Measurements from ENCODE around the gene RNF7.
"Not testable (repeated sequence)": the region's sequence is repeated elsewhere in the genome, so short reads cannot be mapped to it uniquely, and the experiment has no call there.

The RNF7 gene

DNA sequence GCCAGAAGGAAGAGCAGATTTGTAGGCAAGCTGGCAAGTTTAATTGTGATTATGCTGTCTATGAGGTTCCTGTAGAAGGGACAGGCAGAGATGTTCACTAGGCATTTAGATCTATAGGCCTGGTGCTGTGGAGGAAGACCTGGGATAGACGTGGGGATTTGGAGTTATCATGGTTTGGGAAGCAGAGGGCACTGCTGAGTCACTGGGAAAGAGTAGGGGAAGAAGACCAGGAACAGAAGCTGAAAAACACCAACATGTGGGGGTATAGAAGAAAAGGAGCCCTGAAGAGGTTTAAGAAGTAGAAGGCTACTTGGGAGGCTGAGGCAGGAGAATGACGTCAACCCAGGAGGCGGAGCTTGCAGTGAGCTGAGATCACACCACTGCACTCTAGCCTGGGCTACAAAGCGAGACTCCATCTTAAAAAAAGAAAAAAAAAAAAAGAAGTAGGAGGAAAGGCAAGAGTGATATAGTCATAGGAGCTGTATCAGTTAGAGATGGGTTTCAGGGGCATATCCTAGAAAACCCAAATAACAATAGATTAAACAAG is 44.4 kb downstream of the RNF7 start:
- no peak for DNase-seq (ENCODE audit: low read depth)

DNA sequence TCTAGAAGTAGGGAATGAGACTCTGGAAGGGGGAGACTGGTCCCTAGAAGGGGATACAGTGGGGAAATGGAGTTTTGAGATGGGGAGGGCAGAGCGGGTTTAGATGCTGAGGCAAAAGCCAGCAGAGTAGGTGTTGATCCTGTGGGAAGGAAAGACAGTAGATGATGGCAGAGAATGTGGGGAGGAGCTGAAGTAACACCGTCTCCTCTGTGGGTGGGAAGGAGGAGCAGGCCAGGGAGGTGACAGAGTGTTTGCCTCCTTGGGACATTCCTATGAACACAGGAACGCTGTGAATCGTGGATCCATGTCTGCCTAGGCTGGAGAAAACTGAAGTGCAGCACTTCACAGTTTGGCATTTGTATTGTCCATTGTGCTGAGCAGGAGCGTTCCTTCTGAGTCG is 45.5 kb downstream of the RNF7 start:
- DNase-seq (ENCODE audit: low read depth), result no peak

DNA sequence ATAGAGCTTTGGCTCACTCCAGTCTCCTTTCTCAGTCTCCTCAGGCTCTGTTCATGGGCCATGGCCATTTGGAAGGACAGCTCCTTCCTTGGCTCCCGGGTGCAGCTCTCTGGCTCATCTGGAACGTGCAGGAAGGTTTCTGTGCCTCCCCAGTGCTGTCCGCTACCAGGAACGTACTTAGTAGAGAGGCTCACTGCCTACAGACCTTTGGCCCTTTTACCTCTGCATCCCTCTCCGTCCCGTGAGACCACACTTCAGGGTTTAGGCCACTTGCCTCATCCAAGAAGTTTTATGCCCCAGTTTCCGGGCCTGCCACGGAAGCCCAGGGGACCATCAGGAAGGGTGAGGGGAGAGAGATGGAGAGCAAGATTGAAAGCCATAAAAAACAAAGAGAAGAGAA is 46.0 kb downstream of the RNF7 start:
- DNase-seq (ENCODE audit: low read depth), result no peak

DNA sequence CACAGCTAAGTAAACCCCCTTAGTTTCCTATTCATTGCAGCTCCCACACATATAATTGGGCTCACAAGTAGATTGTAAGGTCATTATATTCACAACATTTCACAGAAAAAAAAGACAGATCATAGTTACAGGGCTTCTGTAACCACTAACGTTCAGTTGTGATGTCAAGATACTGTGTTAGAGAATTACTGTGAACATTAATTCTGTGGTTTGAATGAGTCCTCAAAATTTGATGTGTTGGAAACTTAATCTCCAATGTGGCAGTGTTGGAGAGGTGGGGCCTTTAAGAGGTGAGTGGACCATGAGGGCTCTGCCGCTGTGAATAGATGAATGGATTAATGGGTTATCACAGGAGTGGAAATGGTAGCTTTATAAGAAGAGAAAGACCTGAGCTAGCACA is 46.4 kb downstream of the RNF7 start:
- DNase-seq (ENCODE audit: low read depth), result no peak

DNA sequence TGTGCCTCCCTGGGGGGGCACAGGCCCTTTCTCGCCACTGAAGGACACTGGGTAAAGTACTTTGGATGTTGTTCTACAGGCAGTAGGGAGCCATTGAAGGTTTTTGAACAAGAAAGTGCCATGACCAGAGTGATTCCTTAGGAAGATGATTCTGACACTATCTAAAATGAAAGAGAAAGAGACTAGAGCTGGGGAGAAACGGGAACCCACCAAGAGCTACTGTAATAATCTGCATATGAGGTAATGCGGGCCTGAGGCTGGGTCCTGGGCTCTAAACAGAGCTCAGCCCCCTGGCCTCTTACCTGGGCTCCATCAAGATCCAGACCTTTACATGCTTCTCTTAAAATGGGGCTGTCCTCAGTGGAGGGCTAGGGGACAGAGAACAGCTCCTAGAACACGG is 50.1 kb downstream of the RNF7 start:
- no peak for DNase-seq (ENCODE audit: low read depth)

DNA sequence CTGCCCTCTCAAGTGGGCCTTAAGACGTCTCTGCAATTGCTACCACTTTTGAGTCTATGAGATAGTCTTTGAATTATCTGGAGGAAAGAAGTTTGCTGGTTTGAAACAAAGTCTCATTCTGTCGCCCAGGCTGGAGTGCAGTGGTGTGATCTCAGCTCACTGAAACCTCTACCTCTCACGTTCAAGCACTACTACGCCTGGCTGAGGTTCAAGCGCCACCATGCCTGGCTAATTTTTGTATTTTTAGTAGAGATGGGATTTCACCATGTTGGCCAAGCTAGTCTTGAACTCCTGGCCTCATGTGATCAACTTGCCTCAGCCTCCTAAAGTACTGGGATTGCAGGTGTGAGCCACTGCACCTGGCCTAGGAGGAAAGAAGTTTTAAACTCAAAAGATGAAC is 50.7 kb downstream of the RNF7 start:
- not testable (repeated sequence) for DNase-seq (ENCODE audit: low read depth)

DNA sequence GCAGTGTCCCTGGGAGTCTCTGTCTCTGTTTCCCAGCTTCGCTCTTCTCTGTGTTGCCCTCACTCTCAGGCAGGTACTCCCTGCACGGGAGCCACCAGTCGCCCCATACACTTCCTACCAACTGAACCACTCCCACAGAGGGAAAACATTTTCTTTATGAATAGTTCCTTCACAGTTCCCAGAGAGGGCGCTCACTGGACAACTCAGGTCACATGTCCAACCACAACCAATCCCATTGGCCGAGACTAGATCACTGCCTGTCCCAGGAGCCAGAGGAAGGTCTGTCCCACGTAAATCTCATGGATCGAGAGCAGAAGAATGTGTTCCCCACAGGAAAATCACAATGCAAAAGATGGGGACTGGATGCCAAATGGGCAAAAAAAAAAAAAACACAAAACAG is 51.2 kb downstream of the RNF7 start:
- no peak for DNase-seq (ENCODE audit: low read depth)

DNA sequence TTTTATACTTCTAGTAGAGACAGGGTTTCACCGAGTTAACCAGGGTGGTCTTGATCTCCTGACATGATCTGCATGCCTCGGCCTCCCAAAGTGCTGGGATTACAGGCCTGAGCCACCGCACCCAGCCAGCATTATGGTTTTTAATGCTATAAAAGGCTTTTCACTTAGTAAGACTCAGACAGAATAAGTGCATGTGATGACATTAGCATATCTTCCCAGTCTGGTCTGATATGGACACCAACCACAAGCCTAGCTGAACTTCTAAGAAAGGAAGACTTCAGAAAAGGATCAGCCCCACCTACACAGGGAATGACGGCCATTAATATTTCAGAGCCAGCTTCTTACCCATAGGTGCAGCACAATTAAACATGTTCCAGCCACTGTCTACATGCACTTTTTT is 52.1 kb downstream of the RNF7 start:
- DNase-seq (ENCODE audit: low read depth), result no peak

DNA sequence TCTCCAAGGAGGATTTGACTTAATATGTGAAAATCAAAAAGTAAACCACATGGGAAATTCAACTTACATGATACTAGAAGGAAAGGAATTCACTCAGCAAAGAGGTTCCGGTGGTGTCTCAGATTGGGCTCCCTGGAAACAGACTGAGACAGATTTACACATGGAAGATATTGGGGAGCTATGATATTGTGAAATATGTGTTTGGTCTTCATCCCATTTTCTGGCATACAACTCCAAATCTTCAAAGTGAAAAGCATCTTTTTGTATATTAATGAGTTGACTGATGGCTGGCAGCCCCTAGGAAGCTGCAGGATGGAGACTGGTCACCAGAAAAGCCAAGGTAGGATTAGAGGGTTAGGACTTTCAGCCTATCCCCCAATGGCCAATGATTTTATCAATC is 54.4 kb downstream of the RNF7 start:
- no peak for DNase-seq (ENCODE audit: low read depth)

DNA sequence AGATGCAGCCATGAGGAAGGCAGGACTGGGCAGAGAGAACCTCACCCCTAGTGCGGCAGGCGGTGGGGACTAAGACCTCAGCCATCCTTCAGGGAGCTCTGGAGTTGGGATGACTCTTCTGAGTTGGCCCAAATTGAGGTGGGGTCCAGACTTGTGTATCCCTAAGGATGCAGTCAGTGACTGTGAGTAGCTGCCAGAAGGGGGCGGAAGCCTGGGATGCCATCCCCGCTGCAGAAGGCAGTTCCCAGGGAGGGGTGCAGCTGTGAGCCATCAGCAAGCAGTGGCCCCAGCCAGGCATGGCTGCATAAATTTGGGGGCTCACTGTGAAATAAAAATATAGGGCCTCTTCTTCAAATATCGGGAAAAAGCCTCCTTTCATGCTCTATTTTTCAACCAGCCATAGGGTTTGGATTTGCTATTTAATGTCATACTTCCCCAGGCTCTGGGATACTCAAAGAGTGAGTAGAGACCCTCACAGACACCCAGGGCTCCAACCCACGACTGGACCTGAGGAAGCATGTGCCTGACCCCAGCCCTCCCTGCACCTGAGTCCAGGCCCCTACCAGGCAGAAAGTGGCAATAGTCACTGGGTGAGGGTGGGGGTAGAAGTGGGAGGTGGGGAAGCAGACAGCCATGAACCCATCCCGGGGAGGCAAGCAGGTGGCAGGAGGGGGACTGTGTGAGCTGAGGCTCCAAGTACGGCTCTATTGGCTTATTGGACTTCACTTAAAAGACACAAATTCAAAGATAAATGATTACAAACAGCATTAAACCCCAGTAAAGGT is 55.6 kb downstream of the RNF7 start:
- DNase-seq (ENCODE audit: low read depth), result no peak

DNA sequence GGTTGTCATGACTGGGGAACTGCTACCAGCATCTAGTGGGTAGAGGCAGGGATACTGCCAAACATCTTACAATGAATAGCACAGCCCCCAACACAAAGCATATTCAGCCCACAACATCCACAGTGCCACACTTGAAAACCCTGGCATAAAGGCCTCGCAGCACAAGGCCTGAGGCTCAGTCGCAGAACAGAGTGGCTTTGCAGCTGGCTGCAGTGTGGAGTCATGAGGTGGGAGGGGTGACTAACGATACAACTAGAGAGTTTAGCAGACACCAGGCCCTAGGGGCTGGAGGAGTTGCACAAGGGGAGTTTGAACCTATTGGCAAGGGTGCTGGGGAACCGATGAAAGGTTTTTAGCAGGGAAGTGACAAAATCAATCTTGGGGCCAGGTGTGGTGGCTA is 57.2 kb downstream of the RNF7 start:
- DNase-seq (ENCODE audit: low read depth), result no peak

DNA sequence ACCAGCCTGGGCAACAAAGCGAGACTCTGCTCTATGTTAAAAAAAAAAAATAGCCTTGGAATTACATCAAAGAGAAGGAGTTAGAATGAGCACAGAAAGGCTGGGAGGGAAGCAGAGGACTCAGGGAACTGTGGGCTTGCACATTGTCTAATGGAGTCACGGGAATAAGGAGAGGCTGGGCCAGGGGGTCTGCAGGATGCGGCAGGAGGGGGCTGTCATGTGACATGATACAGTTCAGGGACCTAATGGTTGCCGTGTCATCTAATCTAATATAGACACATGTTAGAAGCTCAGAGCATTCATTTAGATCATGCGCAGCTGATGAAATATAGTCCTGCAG is 57.6 kb downstream of the RNF7 start:
- DNase-seq (ENCODE audit: low read depth), result no peak

DNA sequence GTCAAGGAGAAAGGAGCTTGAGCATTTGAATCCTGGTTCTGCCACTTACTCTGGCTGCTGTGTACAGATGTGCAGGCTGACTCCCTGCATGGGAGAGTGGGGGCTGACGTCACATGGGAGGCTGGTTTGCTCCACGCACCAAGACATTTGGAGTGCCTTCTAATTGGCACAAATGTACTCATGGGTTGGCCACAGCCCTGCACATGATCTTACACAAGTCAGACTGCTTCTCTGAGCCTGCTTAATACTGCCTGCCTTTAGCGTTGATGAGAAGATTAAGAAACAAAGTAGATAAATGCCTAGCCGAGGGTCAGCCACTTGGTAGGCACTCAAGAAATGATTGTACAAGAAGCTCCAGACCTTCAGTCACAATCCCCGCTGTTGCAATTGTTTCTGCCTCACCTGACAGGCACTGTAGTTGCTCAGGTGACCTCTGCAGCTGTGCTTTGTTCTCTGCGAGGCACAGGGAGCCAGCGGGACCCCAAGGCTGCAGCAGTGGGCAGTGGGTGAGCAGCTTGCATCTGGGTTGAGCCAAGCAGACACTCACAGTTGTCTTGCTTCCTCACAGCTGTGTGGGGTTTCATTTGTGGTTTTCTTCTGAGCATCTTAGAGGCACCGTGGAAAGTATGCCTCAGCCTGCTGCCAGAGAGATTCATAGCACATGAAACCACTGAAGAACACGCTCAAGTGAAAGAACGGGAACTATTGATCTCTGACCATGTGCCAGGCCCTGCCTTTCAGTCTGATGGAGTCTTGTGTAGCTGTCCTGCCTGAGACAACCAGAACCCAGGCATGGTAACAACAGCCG is 58.2 kb downstream of the RNF7 start:
- peak; percentile 80 for DNase-seq (ENCODE audit: low read depth)
